Tibial artery (tissue), 4 donors: Measurements from ENCODE around the gene PLPP2.

Source experiments
- DNase-seq, 2 donors: peaks; one replicate each; pipeline ENCODE4 v3.0.0-alpha.2; 2019
- H3K27ac ChIP-seq, 2 donors: fragments of 200-600 bp; sonication (generic) in 1 of 2; 1 replicate in 1 of 2; 2 replicates in 1 of 2; pipeline ENCODE4 v1.5.1; 2018 to 2019; ENCODE audit warnings: mild to moderate bottlenecking in 1 of 2
- H3K27me3 ChIP-seq, 2 donors: fragments of 200-600 bp; sonication (generic) in 1 of 2; one replicate each; pipeline versions ENCODE4 v1.5.1 to v1.6.0; 2016 to 2019
- H3K36me3 ChIP-seq, 3 donors: fragments of 200-600 bp; sonication (generic) in 2 of 3; one replicate each; pipeline ENCODE4 v1.5.1; 2016 to 2019; ENCODE audit warnings: mild to moderate bottlenecking in 2 of 3
- H3K4me1 ChIP-seq, 4 donors: fragments of 200-600 bp; sonication (generic) in 2 of 4; 1 replicate in 3 of 4; 2 replicates in 1 of 4; pipeline ENCODE4 v1.5.1; 2016 to 2019
- H3K4me3 ChIP-seq, 2 donors: fragments of 200-600 bp; sonication (generic) in 1 of 2; 1 replicate in 1 of 2; 2 replicates in 1 of 2; pipeline ENCODE4 v1.5.1; 2018 to 2019; ENCODE audit warnings: mild to moderate bottlenecking in 2 of 2
- H3K9me3 ChIP-seq, 3 donors: fragments of 200-600 bp; sonication (generic) in 1 of 3; one replicate each; pipeline ENCODE4 v1.5.1; 2016 to 2019
- CTCF ChIP-seq, 2 experiments: fragments of 200-600 bp in 1 of 2; fragments of 450-650 bp in 1 of 2; IDR thresholded peaks; one replicate each; pipeline ENCODE4 v1.5.1; 2017 to 2019; ENCODE audit warnings: antibody characterized with exemption in 2 of 2, mild to moderate bottlenecking in 1 of 2, moderate library complexity in 1 of 2
- intact Hi-C: fragments of 100-400 bp; cut with DNase I; formaldehyde crosslinking; loops from one replicate; pipeline ENCODE4 v1.15.0; 2023; ENCODE audit warnings: low total_unique reads

PLPP2 gene

GRCh38 chr19:328025-328505 lies 36.9 kb upstream of the PLPP2 start:
- no peak overlapping the region for H3K4me3 ChIP-seq
- peaks cover 70 to 81% (median 77%) of the 10 kb centered on the region in 3 donors for H3K36me3 ChIP-seq
- H3K27ac ChIP-seq, result no peak overlapping the region
- no peaks in the 10 kb centered on the region for H3K27me3 ChIP-seq
- intact Hi-C loops, result no loop called here
- peaks cover 0 to 9% (median 0%) of the 10 kb centered on the region in 3 donors for H3K9me3 ChIP-seq
- no peaks in the 10 kb centered on the region for H3K4me1 ChIP-seq
- TF ChIP-seq CTCF (IDR thresholded peaks at IDR 0.05), result no peak
- DNase-seq, result no peak

- Histone ChIP-seq H3K27me3 (no peaks in the 10 kb centered on the region), H3K36me3 (peaks cover 76 to 87% (median 81%) of the 10 kb centered on the region in 3 donors), H3K27ac (no peak overlapping the region), H3K9me3 (peaks cover 0 to 9% (median 0%) of the 10 kb centered on the region in 3 donors), H3K4me3 (no peak overlapping the region), H3K4me1 (no peaks in the 10 kb centered on the region)
- no peak for DNase-seq
- no peak for TF ChIP-seq CTCF (IDR thresholded peaks at IDR 0.05)
- intact Hi-C loops, result no loop called here
These were observed 36.3 kb upstream of the PLPP2 start for GRCh38 chr19:327291-328024.

GRCh38 chr19:326871-327270 lies 35.7 kb upstream of the PLPP2 start:
- no peak for TF ChIP-seq CTCF (IDR thresholded peaks at IDR 0.05)
- intact Hi-C loops, result no loop called here
- H3K27me3 ChIP-seq, result no peaks in the 10 kb centered on the region
- H3K4me1 ChIP-seq, result no peaks in the 10 kb centered on the region
- H3K27ac ChIP-seq, result no peak overlapping the region
- peaks cover 82 to 93% (median 83%) of the 10 kb centered on the region in 3 donors for H3K36me3 ChIP-seq
- H3K9me3 ChIP-seq, result peaks cover 0 to 9% (median 0%) of the 10 kb centered on the region in 3 donors
- no peak overlapping the region for H3K4me3 ChIP-seq
- no peak for DNase-seq

- Histone ChIP-seq H3K9me3 (peaks cover 0 to 9% (median 0%) of the 10 kb centered on the region in 3 donors), H3K27ac (no peak overlapping the region), H3K4me1 (no peaks in the 10 kb centered on the region), H3K27me3 (no peaks in the 10 kb centered on the region), H3K4me3 (no peak overlapping the region), H3K36me3 (peaks cover 80 to 94% (median 88%) of the 10 kb centered on the region in 3 donors)
- TF ChIP-seq CTCF (IDR thresholded peaks at IDR 0.05), result no peak
- DNase-seq, result no peak
- intact Hi-C loops, result no loop called here
These were observed 34.8 kb upstream of the PLPP2 start for GRCh38 chr19:325937-326565.

- intact Hi-C loops, result no loop called here
- Histone ChIP-seq H3K27me3 (no peaks in the 10 kb centered on the region), H3K36me3 (peaks cover 77 to 94% (median 88%) of the 10 kb centered on the region in 3 donors), H3K4me3 (no peak overlapping the region), H3K4me1 (no peaks in the 10 kb centered on the region), H3K27ac (no peak overlapping the region), H3K9me3 (peaks cover 0 to 9% (median 0%) of the 10 kb centered on the region in 3 donors)
- TF ChIP-seq CTCF (IDR thresholded peaks at IDR 0.05), result no peak
- DNase-seq, result no peak
These were observed 34.2 kb upstream of the PLPP2 start for GRCh38 chr19:325173-325936.
